ENCODE measurements around the gene EIF3B.
A peak's percentile ranks its signal among the peaks of the same experiment; 100 is the strongest.

Gene EIF3B

DNA sequence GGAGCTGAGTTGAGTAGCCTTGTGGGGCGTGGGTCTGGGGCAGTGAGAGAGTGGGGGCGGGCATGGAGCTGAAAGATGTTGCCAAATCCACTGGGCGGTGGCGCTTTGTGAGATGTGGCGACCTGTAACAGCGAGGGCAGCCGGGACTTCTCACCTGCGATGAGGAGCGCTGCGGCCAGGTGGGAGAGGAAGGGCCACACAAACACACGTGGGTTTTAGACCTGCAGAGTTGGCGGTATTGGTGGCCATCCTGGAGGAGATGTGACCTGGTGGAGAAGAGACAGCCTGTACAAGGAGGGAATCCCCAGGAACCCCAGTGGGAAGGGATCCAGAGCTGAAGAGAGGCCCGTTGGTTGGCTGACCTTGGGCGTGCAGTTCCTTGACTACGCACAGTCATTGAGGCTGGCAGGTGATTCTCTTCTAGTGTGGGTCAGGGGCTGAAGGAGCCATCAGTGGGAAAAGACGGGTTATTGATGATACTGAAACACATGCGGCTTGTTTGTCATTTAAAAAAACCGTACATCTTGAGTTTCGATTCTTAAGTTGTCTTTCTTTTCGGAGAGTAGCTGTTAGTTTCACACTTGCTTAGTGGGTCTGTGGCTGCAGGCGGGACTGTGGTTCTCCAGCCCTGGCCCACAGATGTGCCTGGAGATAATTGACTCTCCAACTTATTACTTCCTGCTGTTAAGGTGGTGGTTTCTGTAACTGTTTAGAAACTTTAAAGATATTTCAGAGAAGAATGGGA, 51.1 kb downstream of the EIF3B start:
- TF ChIP-seq, protein P1, sequence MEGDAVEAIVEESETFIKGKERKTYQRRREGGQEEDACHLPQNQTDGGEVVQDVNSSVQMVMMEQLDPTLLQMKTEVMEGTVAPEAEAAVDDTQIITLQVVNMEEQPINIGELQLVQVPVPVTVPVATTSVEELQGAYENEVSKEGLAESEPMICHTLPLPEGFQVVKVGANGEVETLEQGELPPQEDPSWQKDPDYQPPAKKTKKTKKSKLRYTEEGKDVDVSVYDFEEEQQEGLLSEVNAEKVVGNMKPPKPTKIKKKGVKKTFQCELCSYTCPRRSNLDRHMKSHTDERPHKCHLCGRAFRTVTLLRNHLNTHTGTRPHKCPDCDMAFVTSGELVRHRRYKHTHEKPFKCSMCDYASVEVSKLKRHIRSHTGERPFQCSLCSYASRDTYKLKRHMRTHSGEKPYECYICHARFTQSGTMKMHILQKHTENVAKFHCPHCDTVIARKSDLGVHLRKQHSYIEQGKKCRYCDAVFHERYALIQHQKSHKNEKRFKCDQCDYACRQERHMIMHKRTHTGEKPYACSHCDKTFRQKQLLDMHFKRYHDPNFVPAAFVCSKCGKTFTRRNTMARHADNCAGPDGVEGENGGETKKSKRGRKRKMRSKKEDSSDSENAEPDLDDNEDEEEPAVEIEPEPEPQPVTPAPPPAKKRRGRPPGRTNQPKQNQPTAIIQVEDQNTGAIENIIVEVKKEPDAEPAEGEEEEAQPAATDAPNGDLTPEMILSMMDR (IDR thresholded peaks at IDR 0.05) = no peak
- TF ChIP-seq ZFX (IDR thresholded peaks at IDR 0.05; ENCODE audit: borderline replicate concordance) = no peak
- no peak overlapping the region for H3K27ac ChIP-seq

DNA sequence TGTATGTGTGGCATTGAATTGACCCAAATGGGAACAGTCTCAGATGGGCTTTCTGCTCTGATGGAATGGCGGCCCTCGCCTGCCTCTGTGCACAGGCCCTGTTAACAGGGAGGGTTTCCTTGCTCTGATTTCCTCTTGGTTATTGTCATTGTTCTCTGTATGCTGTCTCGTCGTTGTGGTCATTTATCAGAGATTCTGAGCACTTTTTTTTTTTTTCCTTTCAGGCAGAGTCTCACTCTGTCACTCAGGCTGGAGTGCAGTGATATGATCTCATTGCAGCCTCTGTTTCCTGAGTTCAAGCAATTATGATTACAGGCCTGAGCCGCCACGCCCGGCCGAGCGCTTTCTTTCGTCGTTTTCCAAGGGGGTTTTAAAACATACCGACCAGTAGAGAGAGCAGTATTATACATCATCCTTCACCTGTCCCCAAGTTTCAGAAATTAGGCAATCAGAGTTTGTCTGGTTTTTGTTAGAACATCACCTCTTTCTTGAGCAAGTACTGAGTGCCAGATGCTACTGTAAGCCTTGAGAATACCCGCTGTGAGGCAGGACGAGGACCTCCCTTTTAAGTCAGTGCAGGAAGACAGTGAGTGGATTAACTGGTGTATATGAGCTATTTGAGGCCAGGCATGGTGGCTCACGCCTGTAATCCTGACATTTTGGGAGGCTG, 55.3 kb downstream of the EIF3B start:
- TF ChIP-seq, protein P1 (IDR thresholded peaks at IDR 0.05) = no peak
- TF ChIP-seq ZFX (IDR thresholded peaks at IDR 0.05; ENCODE audit: borderline replicate concordance) = no peak
- no peak overlapping the region for H3K27ac ChIP-seq

DNA sequence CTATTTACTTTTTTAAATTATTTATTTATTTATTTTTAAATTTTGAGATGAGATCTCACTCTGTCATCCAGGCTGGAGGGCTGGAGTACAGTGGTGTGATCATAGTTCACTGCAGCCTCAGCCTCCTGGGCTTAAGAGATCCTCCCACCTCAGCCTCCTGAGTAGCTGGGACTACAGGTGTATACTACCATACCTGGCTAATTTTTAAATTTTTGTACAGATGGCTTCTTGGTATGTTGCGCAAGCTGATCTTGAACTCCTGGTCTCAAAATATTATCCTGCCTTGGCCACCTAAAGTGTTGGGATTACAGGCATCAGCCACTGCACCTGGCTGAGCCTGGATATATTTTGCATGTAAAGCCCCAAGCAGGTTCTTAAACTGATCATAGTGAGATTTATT, 56.4 kb downstream of the EIF3B start:
- no peak for TF ChIP-seq ZFX (IDR thresholded peaks at IDR 0.05; ENCODE audit: borderline replicate concordance)
- TF ChIP-seq, protein P1 (IDR thresholded peaks at IDR 0.05) = no peak
- H3K27ac ChIP-seq = 0 out of 2 replicates have a peak overlapping the region, but pooled peaks have one; percentile 57

DNA sequence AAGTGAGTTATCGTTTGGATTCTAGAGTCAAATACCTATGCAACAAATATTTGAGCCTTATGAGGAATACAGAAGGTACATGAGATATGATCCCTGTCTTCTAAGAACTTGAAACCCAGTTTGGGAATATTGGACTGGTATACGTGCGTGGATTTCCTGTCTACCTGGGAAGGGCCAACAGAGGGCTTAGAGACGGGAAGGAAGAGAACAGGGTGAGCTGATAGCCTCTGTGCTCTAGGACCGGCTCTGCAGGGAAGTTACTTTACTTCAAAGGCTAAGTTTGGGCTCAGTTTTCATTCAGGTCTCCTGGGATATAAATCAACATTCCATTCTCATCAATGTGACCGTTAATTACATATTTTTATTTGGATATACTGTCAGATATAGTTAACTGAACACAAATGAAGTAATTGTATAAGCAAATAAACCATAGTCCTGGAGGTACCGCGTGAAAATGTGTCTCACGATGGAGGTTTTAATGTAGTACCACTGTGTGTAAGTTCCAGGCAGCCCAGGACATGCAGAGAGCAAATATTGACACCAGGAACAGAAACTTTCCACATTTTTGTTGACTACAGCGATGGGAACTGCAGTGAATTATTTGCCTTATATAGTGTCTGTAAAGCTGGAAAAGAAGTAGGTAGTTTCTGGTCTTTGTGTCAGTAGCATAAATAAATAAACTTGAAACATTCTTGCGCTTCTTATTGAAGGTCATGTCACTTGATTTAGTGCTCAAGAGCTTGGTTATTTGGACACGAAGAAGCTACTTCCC, 57.4 kb downstream of the EIF3B start:
- peak overlapping the region; percentile 57 for H3K27ac ChIP-seq
- TF ChIP-seq ZFX (IDR thresholded peaks at IDR 0.05; ENCODE audit: borderline replicate concordance) = no peak
- TF ChIP-seq, protein P1 (IDR thresholded peaks at IDR 0.05) = no peak

DNA sequence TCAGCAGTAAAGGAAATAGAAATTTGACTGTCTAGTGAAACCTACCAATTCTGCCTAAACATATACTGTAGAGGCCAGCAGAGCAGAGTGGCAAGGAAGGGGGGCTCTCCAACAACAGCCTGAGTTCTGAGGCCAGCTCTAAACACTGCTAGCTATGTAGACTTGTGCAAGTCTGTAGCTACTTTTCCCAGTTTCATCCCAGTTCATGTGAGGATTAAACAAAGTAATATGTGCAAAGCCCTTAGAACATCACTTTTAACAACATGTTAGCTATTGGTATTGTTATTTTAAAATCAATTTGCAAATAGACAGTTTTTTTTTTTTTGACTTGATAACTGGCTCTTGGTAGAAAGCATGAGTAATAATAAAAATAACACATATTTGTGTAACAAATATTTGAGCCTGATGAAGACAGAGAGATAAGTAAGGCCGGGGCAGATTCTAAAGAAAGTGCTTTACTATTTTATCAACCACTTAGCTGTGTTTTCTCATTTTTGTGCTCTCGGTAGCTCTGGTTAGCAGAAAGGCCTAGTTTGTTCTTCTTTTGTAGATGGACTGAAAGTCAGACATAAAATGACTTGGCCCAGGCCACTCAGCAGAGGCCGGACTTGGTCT, 58.1 kb downstream of the EIF3B start:
- H3K27ac ChIP-seq = peak overlapping the region; percentile 57
- TF ChIP-seq, protein P1 (IDR thresholded peaks at IDR 0.05) = no peak
- no peak for TF ChIP-seq ZFX (IDR thresholded peaks at IDR 0.05; ENCODE audit: borderline replicate concordance)

DNA sequence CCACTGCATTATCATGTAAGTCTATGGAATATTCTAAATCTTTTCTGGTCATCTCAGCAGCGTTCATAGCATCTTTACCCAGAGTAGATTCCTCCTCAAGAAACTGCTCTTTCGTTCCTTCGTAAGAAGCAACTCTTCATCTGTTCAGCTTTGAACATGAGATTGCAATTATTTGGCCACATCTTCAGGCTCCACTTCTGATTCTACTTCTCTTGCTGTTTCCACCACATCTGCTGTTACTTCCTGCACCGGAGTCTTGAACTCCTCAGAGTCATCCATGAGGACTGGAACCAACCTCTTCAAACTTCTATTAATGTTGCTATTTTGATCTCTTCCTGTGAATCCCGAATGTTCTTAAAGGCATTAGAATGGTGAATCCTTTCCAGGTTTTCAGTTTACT, 61.4 kb downstream of the EIF3B start:
- TF ChIP-seq, protein P1 (IDR thresholded peaks at IDR 0.05) = no peak
- TF ChIP-seq ZFX (IDR thresholded peaks at IDR 0.05; ENCODE audit: borderline replicate concordance) = no peak
- no peak overlapping the region for H3K27ac ChIP-seq

Measured in 22Rv1 (cell line).